Activated CD4-positive, alpha-beta T cell treated with anti-CD3 and anti-CD28 coated beads for 4 hours (primary cell): ENCODE measurements around the gene ZGPAT.

Experiments
- DNase-seq, 2 donors: peaks; one replicate each; pipeline ENCODE4 v3.0.0-alpha.2; 2020

ZGPAT gene

GRCh38 chr20:63679799-63680305 lies 28.0 kb upstream of the ZGPAT start:
- DNase-seq: no peak

- no peak for DNase-seq
These were observed 27.4 kb upstream of the ZGPAT start for GRCh38 chr20:63680427-63680826.

- DNase-seq: no peak
These were observed 26.8 kb upstream of the ZGPAT start for GRCh38 chr20:63680857-63681608.

GRCh38 chr20:63681609-63682142 lies 26.2 kb upstream of the ZGPAT start:
- no peak for DNase-seq

- DNase-seq: no peak
These were observed 25.3 kb upstream of the ZGPAT start for GRCh38 chr20:63682384-63683139.

- no peak for DNase-seq
These were observed 22.4 kb upstream of the ZGPAT start for GRCh38 chr20:63685269-63686026.

- DNase-seq: no peak
These were observed 21.7 kb upstream of the ZGPAT start for GRCh38 chr20:63686094-63686491.

GRCh38 chr20:63686492-63687321 lies 21.1 kb upstream of the ZGPAT start:
- DNase-seq: peak; percentile 56 to 71

GRCh38 chr20:63687419-63688178 lies 20.2 kb upstream of the ZGPAT start:
- no peak for DNase-seq

GRCh38 chr20:63688228-63689045 lies 19.4 kb upstream of the ZGPAT start:
- no peak for DNase-seq

- no peak for DNase-seq
These were observed 18.5 kb upstream of the ZGPAT start for GRCh38 chr20:63689046-63690002.

GRCh38 chr20:63690003-63690897 lies 17.6 kb upstream of the ZGPAT start:
- DNase-seq: no peak

GRCh38 chr20:63690898-63691710 lies 16.7 kb upstream of the ZGPAT start:
- no peak for DNase-seq

- DNase-seq: no peak
These were observed 16.0 kb upstream of the ZGPAT start for GRCh38 chr20:63691711-63692435.

- DNase-seq: no peak
These were observed 15.3 kb upstream of the ZGPAT start for GRCh38 chr20:63692436-63693082.
